Astrocyte of the cerebellum (primary cell): ENCODE data around the gene MYO1D.

Source experiments
- DNase-seq: peaks from one replicate; pipeline ENCODE4 v3.0.0-alpha.2; 2011; ENCODE audit warnings: low read depth
- H3K4me3 ChIP-seq: 2 replicates; pipeline ENCODE4 v1.5.1; 2011; ENCODE audit warnings: mild to moderate bottlenecking, low read depth, low read length, moderate library complexity
- CTCF ChIP-seq: IDR thresholded peaks from 2 replicates; pipeline ENCODE4 v1.5.1; 2012; ENCODE audit warnings: low read length, low read depth, moderate library complexity, mild to moderate bottlenecking; ENCODE audit errors: missing control alignments
- in situ Hi-C: cut with HindIII; loops from 2 replicates; pipeline ENCODE4 v1.10.0; 2017; ENCODE audit warnings: low sequenced_read_pairs

MYO1D gene

GRCh38 chr17:32575852-32576251 lies 301.1 kb downstream of the MYO1D start:
- no peak overlapping the region for H3K4me3 ChIP-seq
- no peak for TF ChIP-seq CTCF
- in situ Hi-C loops: no loop called here
- DNase-seq: no peak

- DNase-seq: no peak
- no peak overlapping the region for H3K4me3 ChIP-seq
- TF ChIP-seq CTCF: no peak
- in situ Hi-C loops: no loop called here
Measured at GRCh38 chr17:32570081-32570396, 306.9 kb downstream of the MYO1D start.

- in situ Hi-C loops: no loop called here
- H3K4me3 ChIP-seq: no peak overlapping the region
- no peak for DNase-seq
- TF ChIP-seq CTCF: no peak
Measured at GRCh38 chr17:32569171-32570080, 307.5 kb downstream of the MYO1D start.

- in situ Hi-C loops: no loop called here
Measured at GRCh38 chr17:32568705-32569104, 308.2 kb downstream of the MYO1D start.

GRCh38 chr17:32567511-32567910 lies 309.4 kb downstream of the MYO1D start:
- no peak overlapping the region for H3K4me3 ChIP-seq
- in situ Hi-C loops: no loop called here
- no peak for TF ChIP-seq CTCF
- no peak for DNase-seq

More at GRCh38 chr17:32568705-32569104, 308.2 kb downstream of the MYO1D start:
- H3K4me3 ChIP-seq: no peak overlapping the region
- TF ChIP-seq CTCF: no peak
- DNase-seq: no peak

- no peak overlapping the region for H3K4me3 ChIP-seq
- TF ChIP-seq CTCF: no peak
- DNase-seq: no peak
- in situ Hi-C loops: no loop called here
Measured at GRCh38 chr17:32567086-32567485, 309.8 kb downstream of the MYO1D start.
